Peyer's patch (tissue), 4 donors: Measurements from ENCODE around the gene PARD3B.

Source experiments
- CTCF ChIP-seq, 6 experiments: fragments of 450-650 bp in 4 of 6; fragments of 200-600 bp in 2 of 6; sonication (generic) in 1 of 6; IDR thresholded peaks; one replicate each; pipeline ENCODE4 v1.5.1; 2017 to 2019; ENCODE audit warnings: antibody characterized with exemption in 6 of 6, mild to moderate bottlenecking in 3 of 6, moderate library complexity in 1 of 6
- POLR2A ChIP-seq, 2 donors: fragments of 450-650 bp; IDR thresholded peaks; one replicate each; pipeline ENCODE4 v1.5.1; 2017; ENCODE audit warnings: antibody characterized with exemption in 2 of 2, mild to moderate bottlenecking in 2 of 2, moderate library complexity in 2 of 2

GRCh38 chr2:204860274-204860673 is 315.0 kb downstream of the PARD3B start:
- TF ChIP-seq CTCF (IDR thresholded peaks at IDR 0.05) (no peak), POLR2A (IDR thresholded peaks at IDR 0.05) (no peak)
